NCI-H2227 (cell line): ENCODE measurements around the gene NGF.

Experiments
- DNase-seq: peaks from one replicate; lab custom pipeline; 2025; ENCODE audit not compliant: unreplicated experiment; lab: John Stamatoyannopoulos, UW

Gene NGF

DNA sequence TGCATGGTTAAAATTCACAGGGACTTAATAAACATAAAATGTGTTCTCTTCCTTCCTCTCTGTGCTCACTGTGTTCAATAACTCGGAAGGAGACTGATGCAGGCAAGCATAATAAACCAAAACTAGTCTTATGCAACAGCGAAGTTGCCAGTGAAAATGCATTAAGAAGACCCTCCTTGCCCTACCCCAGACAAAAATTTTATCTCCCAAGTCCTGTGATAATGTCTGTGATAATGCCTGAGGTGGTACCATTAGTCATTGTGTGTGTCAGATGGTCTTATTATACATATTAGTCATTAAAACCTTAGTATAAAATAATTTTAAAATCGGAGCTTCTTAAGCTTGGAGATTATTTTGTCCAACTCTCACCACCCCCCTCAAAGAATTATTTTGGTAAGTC is 97.8 kb downstream of the NGF start:
- no peak for DNase-seq

DNA sequence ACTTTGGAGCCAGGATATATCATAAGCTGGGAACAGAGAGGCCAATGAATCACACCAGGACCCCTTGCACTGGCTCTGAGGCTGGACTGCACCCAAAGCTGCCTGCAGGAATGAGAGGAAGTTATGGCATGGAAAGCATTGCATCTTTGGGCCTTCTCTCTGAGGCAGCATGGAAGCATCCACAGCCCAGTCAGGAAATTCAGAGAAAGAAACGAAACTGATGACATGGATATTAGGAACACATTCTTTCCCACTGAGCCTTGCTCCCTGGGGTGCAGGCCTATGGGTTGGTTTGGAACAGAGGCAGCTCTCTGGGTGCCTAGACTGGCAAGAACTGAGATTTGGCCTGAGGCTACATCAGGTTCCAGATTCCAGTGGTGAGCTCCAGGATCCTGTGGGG is 98.6 kb downstream of the NGF start:
- DNase-seq = no peak

- no peak for DNase-seq
Measured at GRCh38 chr1:115239148-115239422, 99.0 kb downstream of the NGF start.

DNA sequence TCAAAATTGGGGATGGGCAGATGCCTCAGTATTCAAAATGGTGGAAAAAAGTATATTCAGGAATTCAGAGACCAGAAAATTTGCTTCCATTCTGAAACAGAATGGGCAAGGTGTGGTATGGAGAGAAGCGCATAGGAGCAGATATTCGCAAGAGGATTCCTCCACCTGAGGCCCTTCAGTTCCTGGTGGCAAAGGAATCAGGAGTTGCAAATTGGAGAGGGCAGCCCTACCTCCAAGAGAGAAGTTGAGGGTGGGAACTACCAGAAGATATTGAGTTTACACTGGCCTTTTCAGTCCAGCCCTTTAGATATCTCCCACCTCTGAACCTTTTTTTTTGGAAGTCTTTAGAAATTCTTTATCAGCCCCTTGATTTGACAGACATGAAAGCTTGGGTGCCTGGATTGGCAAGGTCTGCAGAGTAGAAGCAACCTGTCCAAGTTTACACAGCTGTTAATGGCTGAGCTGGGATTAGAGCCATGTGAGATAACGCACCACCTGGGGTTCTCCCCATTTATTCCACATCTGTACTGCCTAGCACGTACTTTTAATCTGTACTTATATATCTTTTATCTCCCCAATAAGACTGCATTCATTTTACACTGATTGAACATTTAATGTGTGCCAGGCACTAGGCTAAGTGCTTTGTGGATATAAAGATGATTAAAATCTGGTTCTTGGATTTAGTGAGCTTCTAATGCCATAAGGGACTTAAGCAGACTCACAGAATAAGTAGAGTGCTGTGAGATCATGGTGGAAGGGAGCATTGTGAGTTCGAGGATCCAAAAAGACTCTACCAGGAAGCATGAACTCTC is 99.5 kb downstream of the NGF start:
- DNase-seq = no peak

GRCh38 chr1:115237507-115237906 is 100.5 kb downstream of the NGF start:
- DNase-seq = no peak

DNA sequence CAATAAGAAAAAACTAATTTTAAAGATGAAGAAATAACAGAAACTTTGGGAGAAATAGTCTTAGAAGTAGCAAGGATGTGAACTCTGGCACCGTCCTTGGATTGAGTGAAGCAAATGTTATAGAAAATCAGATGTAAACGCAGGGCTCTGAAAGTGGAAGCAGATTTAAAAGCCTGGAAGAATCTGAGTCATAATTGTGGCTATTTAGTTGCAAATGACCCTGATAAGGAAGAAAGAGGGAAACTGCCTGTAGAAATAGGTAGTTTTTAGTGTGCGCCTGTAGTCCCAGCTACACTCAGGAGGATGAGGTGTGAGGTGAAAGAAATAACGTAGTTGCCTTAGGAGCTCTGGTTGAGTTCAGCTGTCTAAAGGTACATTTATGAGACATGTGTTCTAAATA is 101.0 kb downstream of the NGF start:
- no peak for DNase-seq
